HCT116 (cell line): ENCODE data around the gene TNRC6C. TPM values are rescaled to one million over a fixed set of nuclear protein-coding genes. Genes with fewer than 3 reads are reported as not detected.

Source experiments
- ATAC-seq: fragments of 200-7000 bp; cut with Tn5 transposase; 2 replicates; pipeline ENCODE4 v1.9.1; 2020; ENCODE audit warnings: mild to moderate bottlenecking, moderate library complexity
- BruUV-seq: library from RNA; stranded (reverse); fragments of 400-500 nt; replicated peaks from 2 replicates; lab custom pipeline; 2021; lab: Mats Ljungman, UMichigan
- CTCF ChIA-PET: fragments of 300-600 bp; sonication (Branson Sonifier 250); formaldehyde crosslinking; loops from one replicate; lab custom pipeline; 2021; ENCODE audit warnings: antibody characterized with exemption; lab: Charles Lee
- POLR2A ChIA-PET: fragments of 300-600, 350-600 bp; sonication (Branson Sonifier 250); formaldehyde crosslinking; loops from one replicate; lab custom pipeline; 2021; ENCODE audit warnings: antibody characterized with exemption; lab: Charles Lee
- RAD21 ChIA-PET, 2 experiments: fragments of 300-600 bp; sonication (Branson Sonifier 250); formaldehyde crosslinking; loops; one replicate each; lab custom pipeline; 2023; ENCODE audit warnings: low total read pairs in 2 of 2; ENCODE audit not compliant: uncharacterized antibody in 2 of 2, unreplicated experiment in 2 of 2, low non-redundant PET in 1 of 2; lab: Charles Lee
- DNase-seq: peaks from one replicate; pipeline ENCODE4 v3.0.0-alpha.2; 2010; ENCODE audit warnings: low read depth, low spot score
- H2AFZ ChIP-seq: fragments of 200-600 bp; shearing (Covaris generic), sonication (generic); 2 replicates; pipeline ENCODE4 v1.6.1; 2017; ENCODE audit warnings: low read depth, mixed run types, mixed read lengths, antibody characterized with exemption, low read length; ENCODE audit not compliant: poor library complexity, severe bottlenecking
- H3K27ac ChIP-seq: 2 replicates; pipeline ENCODE4 v1.5.1; 2012; ENCODE audit warnings: low read depth, low read length
- H3K27me3 ChIP-seq: fragments of 200-600 bp; sonication (generic); 2 replicates; pipeline ENCODE4 v1.6.1; 2016; ENCODE audit warnings: mixed run types, low read length, mixed read lengths; ENCODE audit not compliant: insufficient read depth
- H3K36me3 ChIP-seq, 2 experiments: fragments of 200-500 bp in 1 of 2; fragments of 200-600 bp in 1 of 2; sonication (Bioruptor generic) in 1 of 2; sonication (generic) in 1 of 2; 2 replicates each; pipeline versions ENCODE4 v1.5.1 to v1.6.1; 2014 to 2016; ENCODE audit warnings: low read length in 2 of 2, inconsistent platforms in 1 of 2, mixed read lengths in 1 of 2, mixed run types in 1 of 2; ENCODE audit not compliant: insufficient read depth in 2 of 2, control insufficient read depth in 1 of 2
- H3K4me1 ChIP-seq, 2 experiments: fragments of 200-600 bp in 1 of 2; sonication (generic) in 1 of 2; 2 replicates each; pipeline versions ENCODE4 v1.5.1 to v1.6.1; 2012 to 2017; ENCODE audit warnings: low read length in 2 of 2, inconsistent platforms in 1 of 2, mild to moderate bottlenecking in 1 of 2, mixed read lengths in 1 of 2, mixed run types in 1 of 2, moderate library complexity in 1 of 2; ENCODE audit not compliant: insufficient read depth in 2 of 2, control insufficient read depth in 1 of 2
- H3K4me2 ChIP-seq: fragments of 200-600 bp; sonication (generic); 2 replicates; pipeline ENCODE4 v1.6.1; 2017; ENCODE audit warnings: mixed run types, low read length, mixed read lengths
- H3K4me3 ChIP-seq, 2 experiments: fragments of 200-600 bp in 1 of 2; sonication (generic) in 1 of 2; replicated peaks in 1 of 2; 2 replicates each; pipeline ENCODE4 v1.5.1; 2011 to 2016; ENCODE audit warnings: low read length in 2 of 2, control low read depth in 1 of 2, low read depth in 1 of 2, mild to moderate bottlenecking in 1 of 2, mixed read lengths in 1 of 2, mixed run types in 1 of 2
- H3K79me2 ChIP-seq: fragments of 200-600 bp; sonication (generic); 2 replicates; pipeline ENCODE4 v1.6.1; 2017; ENCODE audit warnings: mild to moderate bottlenecking, mixed run types, low read length, moderate library complexity, mixed read lengths; ENCODE audit not compliant: insufficient read depth
- H3K9ac ChIP-seq: fragments of 200-600 bp; sonication (generic); 2 replicates; pipeline ENCODE4 v1.6.1; 2016; ENCODE audit warnings: low read length, mixed read lengths
- H3K9me2 ChIP-seq: fragments of 200-600 bp; sonication (generic), shearing (Covaris generic); 2 replicates; pipeline ENCODE4 v1.6.1; 2017; ENCODE audit warnings: mixed run types, mild to moderate bottlenecking, moderate library complexity; ENCODE audit not compliant: insufficient read depth
- H3K9me3 ChIP-seq, 2 experiments: fragments of 200-500 bp in 1 of 2; fragments of 200-600 bp in 1 of 2; sonication (Bioruptor generic) in 1 of 2; sonication (generic) in 1 of 2; 2 replicates each; pipeline ENCODE4 v1.6.1; 2014 to 2017; ENCODE audit warnings: low read length in 2 of 2, mixed read lengths in 2 of 2, inconsistent platforms in 1 of 2, low read depth in 1 of 2, mild to moderate bottlenecking in 1 of 2, mixed run types in 1 of 2, moderate library complexity in 1 of 2; ENCODE audit not compliant: control insufficient read depth in 1 of 2, insufficient read depth in 1 of 2
- H4K20me1 ChIP-seq: fragments of 200-600 bp; sonication (generic), shearing (Covaris generic); 2 replicates; pipeline ENCODE4 v1.6.1; 2017; ENCODE audit warnings: mixed run types, mild to moderate bottlenecking, moderate library complexity; ENCODE audit not compliant: insufficient read depth
- CBX3 ChIP-seq: IDR thresholded peaks from 2 replicates; pipeline ENCODE4 v1.6.1; 2012; ENCODE audit warnings: low read depth
- CEBPB ChIP-seq: IDR thresholded peaks from 2 replicates; pipeline ENCODE4 v1.6.1; 2012; ENCODE audit warnings: low read depth
- CTCF ChIP-seq, 3 experiments: fragments of 200-600 bp in 1 of 3; sonication (generic) in 1 of 3; IDR thresholded peaks in 2 of 3; conservative IDR thresholded peaks in 1 of 3; 2 replicates each; pipeline ENCODE4 v1.5.1; 2012 to 2017; ENCODE audit warnings: low read depth in 2 of 3, low read length in 2 of 3, antibody characterized with exemption in 1 of 3, borderline replicate concordance in 1 of 3, control low read depth in 1 of 3, mild to moderate bottlenecking in 1 of 3, mixed read lengths in 1 of 3, mixed run types in 1 of 3, moderate library complexity in 1 of 3; ENCODE audit not compliant: insufficient read depth in 1 of 3
- EGR1 ChIP-seq: IDR thresholded peaks from 2 replicates; pipeline ENCODE4 v1.6.1; 2012; ENCODE audit warnings: low read depth
- ELF1 ChIP-seq: IDR thresholded peaks from 2 replicates; pipeline ENCODE4 v1.6.1; 2012; ENCODE audit warnings: low read depth, borderline replicate concordance
- EZH2 ChIP-seq: fragments of 200-600 bp; sonication (generic); IDR thresholded peaks from 2 replicates; pipeline ENCODE4 v1.6.1; 2017; ENCODE audit warnings: antibody characterized with exemption, mixed run types
- EZH2phosphoT487 ChIP-seq: fragments of 200-600 bp; IDR thresholded peaks from 2 replicates; pipeline ENCODE4 v1.6.1; 2018; ENCODE audit warnings: antibody characterized with exemption, borderline replicate concordance
- JUND ChIP-seq: IDR thresholded peaks from 2 replicates; pipeline ENCODE4 v1.6.1; 2012
- POLR2A ChIP-seq: IDR thresholded peaks from 2 replicates; pipeline ENCODE4 v1.7.0; 2011; ENCODE audit warnings: borderline replicate concordance; ENCODE audit not compliant: insufficient read depth, insufficient read length; ENCODE audit errors: extremely low read depth
- POLR2AphosphoS5 ChIP-seq: IDR thresholded peaks from 2 replicates; pipeline ENCODE4 v1.6.1; 2011; ENCODE audit warnings: mild to moderate bottlenecking, low read depth, low read length, moderate library complexity
- RAD21 ChIP-seq: IDR thresholded peaks from 2 replicates; pipeline ENCODE4 v1.6.1; 2012; ENCODE audit warnings: low read depth, mild to moderate bottlenecking
- SIN3A ChIP-seq: IDR thresholded peaks from 2 replicates; pipeline ENCODE4 v1.6.1; 2012; ENCODE audit warnings: low read depth
- SP1 ChIP-seq: IDR thresholded peaks from 2 replicates; pipeline ENCODE4 v1.6.1; 2012; ENCODE audit warnings: low read depth
- SRF ChIP-seq: IDR thresholded peaks from 2 replicates; pipeline ENCODE4 v1.6.1; 2012; ENCODE audit warnings: low read depth
- TCF7L2 ChIP-seq: IDR thresholded peaks from 2 replicates; pipeline ENCODE4 v1.7.0; 2011; ENCODE audit warnings: borderline replicate concordance, inconsistent platforms; ENCODE audit not compliant: insufficient read depth, insufficient read length; ENCODE audit errors: extremely low read depth
- YY1 ChIP-seq: IDR thresholded peaks from 2 replicates; pipeline ENCODE4 v1.6.1; 2011; ENCODE audit warnings: low read length, low read depth, moderate library complexity, mild to moderate bottlenecking; ENCODE audit not compliant: insufficient replicate concordance; ENCODE audit errors: extremely low read depth
- ZBTB33 ChIP-seq: IDR thresholded peaks from 2 replicates; pipeline ENCODE4 v1.6.1; 2011; ENCODE audit warnings: mild to moderate bottlenecking, low read length, moderate library complexity; ENCODE audit not compliant: insufficient replicate concordance; ENCODE audit errors: extremely low read depth
- intact Hi-C: fragments of 100-400 bp; cut with micrococcal nuclease; formaldehyde crosslinking; loops from 2 replicates; pipeline ENCODE4 v1.10.0; 2022
- total RNA-seq: library from RNA; stranded (reverse); gene quantifications from one replicate; pipeline ENCODE4 v1.2.1, GENCODE V29; 2021; ENCODE audit not compliant: unreplicated experiment
- TF ChIP-seq, protein P1 (sequence below): IDR thresholded peaks from 2 replicates; pipeline ENCODE4 v1.6.1; 2012; ENCODE audit warnings: low read depth
- TF ChIP-seq, protein P2 (sequence below): IDR thresholded peaks from 2 replicates; pipeline ENCODE4 v1.6.1; 2012

Gene TNRC6C
- total RNA-seq, 1 experiment from 2014 or later, result 23.4 TPM

DNA sequence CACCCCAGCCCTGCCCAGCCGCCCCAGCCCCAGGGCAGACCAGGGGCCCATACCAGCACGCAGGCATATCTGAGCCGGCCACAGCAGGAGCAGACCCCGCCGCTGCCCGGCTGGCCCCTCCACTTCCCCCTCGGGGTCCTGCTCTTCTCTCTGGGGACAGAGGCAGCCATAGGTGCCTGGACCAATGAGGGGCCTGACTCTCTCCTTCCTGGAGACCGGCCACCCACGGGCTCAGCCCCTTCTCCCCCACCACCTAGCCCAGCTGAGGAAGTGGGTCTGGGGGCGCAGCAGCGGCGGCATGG lies 166.3 kb downstream of the TNRC6C start:
- POLR2A ChIA-PET, result no interaction called here
- CTCF ChIA-PET, result no interaction called here
- Histone ChIP-seq H3K27me3 (no peaks in the 10 kb centered on the region), H3K27ac (no peak overlapping the region; the same call in 1 of the 2 replicates), H3K9me2 (no peaks in the 10 kb centered on the region), H4K20me1 (no peaks in the 10 kb centered on the region), H3K4me1 (peaks cover 13 to 26% of the 10 kb centered on the region in 2 experiments; a peak in 3 of 4 replicates), H3K36me3 (peaks cover 5 to 27% of the 10 kb centered on the region in 2 experiments; a peak in 3 of 4 replicates), H3K9me3 (no peaks in the 10 kb centered on the region), H3K79me2 (peaks cover 17% of the 10 kb centered on the region; the same call in 1 of the 2 replicates), H3K4me3 (no peak overlapping the region), H3K9ac (no peak overlapping the region), H3K4me2 (no peak overlapping the region), H2AFZ (no peak overlapping the region)
- ATAC-seq (no peak), DNase-seq (no peak)
- RAD21 ChIA-PET, result no interaction called here
- intact Hi-C loops, result loop anchor here (5.0 kb wide), 1 partner anchor 128 kb away; no protein-coding TSS in a partner anchor
- no peak for TF ChIP-seq POLR2AphosphoS5
- TF ChIP-seq CTCF (IDR thresholded peaks at IDR 0.05 in 2 of 3, conservative IDR thresholded peaks at IDR 0.05 in 1 of 3; ENCODE audit: borderline replicate concordance in 1 of 3, insufficient read depth in 1 of 3, low read depth in 2 of 3, low read length in 2 of 3), result no peak
- no peak for TF ChIP-seq CBX3
- TF ChIP-seq YY1, result no peak
- no peak for TF ChIP-seq SRF
- no peak for TF ChIP-seq ZBTB33
- no peak for TF ChIP-seq JUND
- no peak for TF ChIP-seq EZH2phosphoT487
- TF ChIP-seq SP1, result no peak
- TF ChIP-seq EZH2, result no peak
- TF ChIP-seq, protein P1, sequence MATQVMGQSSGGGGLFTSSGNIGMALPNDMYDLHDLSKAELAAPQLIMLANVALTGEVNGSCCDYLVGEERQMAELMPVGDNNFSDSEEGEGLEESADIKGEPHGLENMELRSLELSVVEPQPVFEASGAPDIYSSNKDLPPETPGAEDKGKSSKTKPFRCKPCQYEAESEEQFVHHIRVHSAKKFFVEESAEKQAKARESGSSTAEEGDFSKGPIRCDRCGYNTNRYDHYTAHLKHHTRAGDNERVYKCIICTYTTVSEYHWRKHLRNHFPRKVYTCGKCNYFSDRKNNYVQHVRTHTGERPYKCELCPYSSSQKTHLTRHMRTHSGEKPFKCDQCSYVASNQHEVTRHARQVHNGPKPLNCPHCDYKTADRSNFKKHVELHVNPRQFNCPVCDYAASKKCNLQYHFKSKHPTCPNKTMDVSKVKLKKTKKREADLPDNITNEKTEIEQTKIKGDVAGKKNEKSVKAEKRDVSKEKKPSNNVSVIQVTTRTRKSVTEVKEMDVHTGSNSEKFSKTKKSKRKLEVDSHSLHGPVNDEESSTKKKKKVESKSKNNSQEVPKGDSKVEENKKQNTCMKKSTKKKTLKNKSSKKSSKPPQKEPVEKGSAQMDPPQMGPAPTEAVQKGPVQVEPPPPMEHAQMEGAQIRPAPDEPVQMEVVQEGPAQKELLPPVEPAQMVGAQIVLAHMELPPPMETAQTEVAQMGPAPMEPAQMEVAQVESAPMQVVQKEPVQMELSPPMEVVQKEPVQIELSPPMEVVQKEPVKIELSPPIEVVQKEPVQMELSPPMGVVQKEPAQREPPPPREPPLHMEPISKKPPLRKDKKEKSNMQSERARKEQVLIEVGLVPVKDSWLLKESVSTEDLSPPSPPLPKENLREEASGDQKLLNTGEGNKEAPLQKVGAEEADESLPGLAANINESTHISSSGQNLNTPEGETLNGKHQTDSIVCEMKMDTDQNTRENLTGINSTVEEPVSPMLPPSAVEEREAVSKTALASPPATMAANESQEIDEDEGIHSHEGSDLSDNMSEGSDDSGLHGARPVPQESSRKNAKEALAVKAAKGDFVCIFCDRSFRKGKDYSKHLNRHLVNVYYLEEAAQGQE, result no peak
- TF ChIP-seq EGR1, result no peak
- no peak for TF ChIP-seq POLR2A
- no peak for TF ChIP-seq TCF7L2
- TF ChIP-seq, protein P2, sequence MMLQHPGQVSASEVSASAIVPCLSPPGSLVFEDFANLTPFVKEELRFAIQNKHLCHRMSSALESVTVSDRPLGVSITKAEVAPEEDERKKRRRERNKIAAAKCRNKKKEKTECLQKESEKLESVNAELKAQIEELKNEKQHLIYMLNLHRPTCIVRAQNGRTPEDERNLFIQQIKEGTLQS, result no peak
- TF ChIP-seq RAD21, result no peak
- TF ChIP-seq CEBPB, result no peak
- no peak for TF ChIP-seq SIN3A
- TF ChIP-seq ELF1, result no peak
- no TSS peak for BruUV-seq
